GM19193 (cell line): ENCODE data around the gene NR1D2.

Experiments used
- POLR2A ChIP-seq: IDR thresholded peaks from 4 replicates; pipeline ENCODE4 v1.6.1; 2011; ENCODE audit not compliant: insufficient read depth, insufficient read length; ENCODE audit errors: extremely low read depth

Gene NR1D2

GRCh38 chr3:23944861-23945662 is at the start of gene NR1D2:
TSS of gene NR1D2 (plus strand) at chr3:23945286. CDS start at chr3:23945579, 293 bp downstream.
- TF ChIP-seq POLR2A: no peak

GRCh38 chr3:23900744-23901143 is 44.3 kb upstream of the NR1D2 start:
- TF ChIP-seq POLR2A: no peak

- TF ChIP-seq POLR2A: no peak
Observed at GRCh38 chr3:23904545-23904944, 40.5 kb upstream of the NR1D2 start.

- TF ChIP-seq POLR2A: no peak
Observed at GRCh38 chr3:23909341-23909740, 35.7 kb upstream of the NR1D2 start.

- no peak for TF ChIP-seq POLR2A
Observed at GRCh38 chr3:23911397-23911796, 33.7 kb upstream of the NR1D2 start.

- no peak for TF ChIP-seq POLR2A
Observed at GRCh38 chr3:23913182-23913581, 31.9 kb upstream of the NR1D2 start.

GRCh38 chr3:23913873-23914743 is 31.0 kb upstream of the NR1D2 start:
- no peak for TF ChIP-seq POLR2A

- no peak for TF ChIP-seq POLR2A
Observed at GRCh38 chr3:23915537-23916108, 29.5 kb upstream of the NR1D2 start.

- TF ChIP-seq POLR2A: no peak
Observed at GRCh38 chr3:23916152-23916885, 28.8 kb upstream of the NR1D2 start.

- TF ChIP-seq POLR2A: peak; percentile 99
Observed at GRCh38 chr3:23916886-23917678, 28.0 kb upstream of the NR1D2 start, which contains the start of the genes NKIRAS1 and RPL15. TSS of gene NKIRAS1 (minus strand) at chr3:23916990. CDS start at chr3:23910904, 6,086 bp downstream. TSS of gene RPL15 (plus strand) at chr3:23917132. CDS start at chr3:23917860, 728 bp downstream.

- TF ChIP-seq POLR2A: no peak
Observed at GRCh38 chr3:23919628-23920027, 25.5 kb upstream of the NR1D2 start.

- TF ChIP-seq POLR2A: peak; percentile 31
Observed at GRCh38 chr3:23920151-23920655, 24.9 kb upstream of the NR1D2 start.

- TF ChIP-seq POLR2A: peak; percentile 9
Observed at GRCh38 chr3:23921052-23921511, 24.0 kb upstream of the NR1D2 start.
